Measurements from ENCODE around the gene HCFC1.

Gene HCFC1

DNA sequence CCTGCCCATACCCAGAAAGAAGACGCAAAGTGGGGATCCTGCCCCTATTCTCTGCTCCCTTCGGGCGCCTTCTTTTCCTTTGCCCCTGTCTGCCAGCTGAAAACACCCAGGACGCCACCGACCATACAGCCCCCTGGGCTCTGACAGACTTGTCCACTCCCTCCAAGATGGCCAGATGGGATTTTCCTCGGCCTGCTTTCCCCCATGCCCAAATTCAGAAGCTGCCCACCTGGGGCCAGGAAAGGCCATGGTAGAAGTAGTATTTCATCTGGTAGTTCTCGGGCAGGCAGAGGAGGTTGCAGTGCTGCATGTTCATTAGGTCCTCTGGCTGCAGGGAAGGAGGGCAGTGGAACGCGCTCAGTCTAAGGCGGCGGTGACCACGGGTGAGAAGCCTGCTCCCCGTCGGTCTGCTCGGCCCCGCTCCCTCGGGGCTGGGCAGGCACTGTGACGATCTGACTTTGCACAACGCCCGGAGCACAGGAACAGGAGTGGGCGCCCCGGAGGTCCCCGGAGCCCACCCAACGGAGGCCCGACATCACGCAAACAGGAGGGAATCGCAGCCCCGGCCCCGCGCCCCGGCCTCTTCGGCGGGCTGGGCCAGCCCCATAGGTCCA lies 37.4 kb downstream of the HCFC1 start:
- DNase-seq (ENCODE audit: low read depth, low spot score) = no peak
- ChIA-PET CTCF (interaction anchor here (0.8 to 3.4 kb wide), 4 partner anchors 11 to 174 kb away, joined by 3 to 24 read pairs (median 4); no protein-coding TSS in a partner anchor), POLR2A (interaction anchor here (0.8 to 2.1 kb wide), 3 partner anchors 9 to 140 kb away, joined by 3 to 8 read pairs (median 3); partner anchors contain the start of genes IDH3G and SSR4)
- TF ChIP-seq, protein P1, sequence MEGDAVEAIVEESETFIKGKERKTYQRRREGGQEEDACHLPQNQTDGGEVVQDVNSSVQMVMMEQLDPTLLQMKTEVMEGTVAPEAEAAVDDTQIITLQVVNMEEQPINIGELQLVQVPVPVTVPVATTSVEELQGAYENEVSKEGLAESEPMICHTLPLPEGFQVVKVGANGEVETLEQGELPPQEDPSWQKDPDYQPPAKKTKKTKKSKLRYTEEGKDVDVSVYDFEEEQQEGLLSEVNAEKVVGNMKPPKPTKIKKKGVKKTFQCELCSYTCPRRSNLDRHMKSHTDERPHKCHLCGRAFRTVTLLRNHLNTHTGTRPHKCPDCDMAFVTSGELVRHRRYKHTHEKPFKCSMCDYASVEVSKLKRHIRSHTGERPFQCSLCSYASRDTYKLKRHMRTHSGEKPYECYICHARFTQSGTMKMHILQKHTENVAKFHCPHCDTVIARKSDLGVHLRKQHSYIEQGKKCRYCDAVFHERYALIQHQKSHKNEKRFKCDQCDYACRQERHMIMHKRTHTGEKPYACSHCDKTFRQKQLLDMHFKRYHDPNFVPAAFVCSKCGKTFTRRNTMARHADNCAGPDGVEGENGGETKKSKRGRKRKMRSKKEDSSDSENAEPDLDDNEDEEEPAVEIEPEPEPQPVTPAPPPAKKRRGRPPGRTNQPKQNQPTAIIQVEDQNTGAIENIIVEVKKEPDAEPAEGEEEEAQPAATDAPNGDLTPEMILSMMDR (IDR thresholded peaks at IDR 0.05; ENCODE audit: insufficient read depth, low read length, missing control alignments) = no peak
- peak overlapping the region; percentile 68 for H3K4me3 ChIP-seq (ENCODE audit: low read depth, low read length)

DNA sequence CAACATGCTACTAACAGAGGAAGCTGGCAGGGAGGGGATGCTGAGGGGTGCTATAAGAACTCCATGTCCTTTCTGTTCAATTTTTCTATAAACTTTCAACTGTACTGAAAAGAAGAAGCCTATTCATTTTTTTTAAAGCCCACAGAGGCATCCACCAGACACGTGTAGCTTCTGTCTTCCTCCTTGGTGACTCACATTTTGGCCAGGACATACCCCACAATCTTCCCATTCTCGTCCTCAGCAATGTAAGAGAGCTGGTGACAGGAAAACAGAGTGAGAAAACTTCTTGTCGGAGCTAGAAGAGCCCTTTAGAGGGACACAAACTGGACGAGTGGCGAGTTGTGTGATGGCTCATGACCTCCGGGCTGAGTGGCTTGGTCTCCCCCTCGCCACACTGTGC lies 37.9 kb downstream of the HCFC1 start:
- TF ChIP-seq, protein P1 (IDR thresholded peaks at IDR 0.05; ENCODE audit: insufficient read depth, low read length, missing control alignments) = no peak
- ChIA-PET CTCF (interaction anchor here (0.8 to 3.4 kb wide), 3 partner anchors 11 to 173 kb away, joined by 3 to 24 read pairs (median 4); no protein-coding TSS in a partner anchor), POLR2A (interaction anchor here (0.8 to 2.1 kb wide), 3 partner anchors 8 to 139 kb away, joined by 3 to 8 read pairs (median 3); partner anchors contain the start of genes IDH3G and SSR4)
- DNase-seq (ENCODE audit: low read depth, low spot score) = no peak
- H3K4me3 ChIP-seq (ENCODE audit: low read depth, low read length) = peak overlapping the region; percentile 68

DNA sequence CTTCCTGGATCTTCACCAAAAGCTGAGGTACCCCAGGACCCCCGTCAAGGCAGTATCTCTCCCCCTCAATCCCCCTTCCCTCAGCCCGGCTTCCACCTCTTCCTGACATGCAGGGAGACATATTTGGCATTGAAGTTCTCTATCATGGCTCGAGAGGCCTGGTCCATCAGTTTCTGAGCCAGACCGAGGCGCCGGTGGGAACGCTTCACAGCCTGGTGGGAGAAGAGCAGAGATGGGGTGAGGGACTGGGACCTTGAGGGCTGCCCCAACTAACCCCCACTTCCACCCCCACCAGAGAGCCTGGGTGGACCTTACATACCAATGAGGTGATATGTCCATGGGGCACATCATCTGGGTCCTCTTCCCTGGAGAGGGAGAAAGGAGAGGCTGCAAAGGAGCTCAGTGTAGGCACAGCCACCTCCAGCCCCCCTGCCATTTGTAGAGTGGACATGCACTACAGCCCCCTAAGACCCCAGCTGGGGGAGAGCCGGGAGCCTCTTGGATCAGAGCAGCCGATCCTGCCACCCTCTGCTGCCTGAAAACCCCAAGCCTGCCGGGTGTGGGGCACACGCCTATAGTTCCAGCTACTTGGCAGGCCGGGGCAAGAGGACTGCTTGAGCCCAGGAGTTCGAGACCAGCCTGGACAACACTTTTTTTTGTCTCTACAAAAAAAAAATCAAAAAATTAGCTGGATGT lies 39.2 kb downstream of the HCFC1 start:
- no peak overlapping the region for H3K4me3 ChIP-seq (ENCODE audit: low read depth, low read length)
- no peak for DNase-seq (ENCODE audit: low read depth, low spot score)
- CTCF ChIA-PET = interaction anchor here (0.6 to 3.4 kb wide), 3 partner anchors 14 to 448 kb away, joined by 3 to 24 read pairs (median 6); partner anchors contain the start of gene PLXNB3
- POLR2A ChIA-PET = no interaction called here
- TF ChIP-seq, protein P1 (IDR thresholded peaks at IDR 0.05; ENCODE audit: insufficient read depth, low read length, missing control alignments) = no peak

DNA sequence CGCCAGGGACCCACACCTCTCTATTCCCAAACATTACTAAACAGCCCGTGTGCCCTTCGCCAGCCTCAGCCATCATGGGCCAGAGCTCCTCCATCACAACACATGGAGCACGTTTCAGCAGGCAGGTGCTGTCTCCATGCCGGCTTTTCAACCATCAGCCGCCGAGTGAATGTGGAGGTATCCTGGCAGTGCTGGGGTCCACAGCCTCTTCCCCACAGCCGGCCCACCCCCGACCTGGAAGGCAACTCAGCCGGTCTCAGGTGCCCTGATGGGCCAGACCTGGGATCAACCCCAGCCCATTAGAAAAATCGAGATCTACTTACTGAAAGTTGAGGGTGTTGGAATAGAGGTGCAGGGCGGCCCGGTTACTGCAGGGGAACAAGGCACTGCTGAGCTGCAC lies 39.9 kb downstream of the HCFC1 start:
- ChIA-PET POLR2A (no interaction called here), CTCF (interaction anchor here (1.0 to 1.5 kb wide), 2 partner anchors 22 to 168 kb away, joined by 3 to 6 read pairs; partner anchors contain the start of gene PLXNB3)
- DNase-seq (ENCODE audit: low read depth, low spot score) = no peak
- no peak overlapping the region for H3K4me3 ChIP-seq (ENCODE audit: low read depth, low read length)
- TF ChIP-seq, protein P1 (IDR thresholded peaks at IDR 0.05; ENCODE audit: insufficient read depth, low read length, missing control alignments) = no peak

DNA sequence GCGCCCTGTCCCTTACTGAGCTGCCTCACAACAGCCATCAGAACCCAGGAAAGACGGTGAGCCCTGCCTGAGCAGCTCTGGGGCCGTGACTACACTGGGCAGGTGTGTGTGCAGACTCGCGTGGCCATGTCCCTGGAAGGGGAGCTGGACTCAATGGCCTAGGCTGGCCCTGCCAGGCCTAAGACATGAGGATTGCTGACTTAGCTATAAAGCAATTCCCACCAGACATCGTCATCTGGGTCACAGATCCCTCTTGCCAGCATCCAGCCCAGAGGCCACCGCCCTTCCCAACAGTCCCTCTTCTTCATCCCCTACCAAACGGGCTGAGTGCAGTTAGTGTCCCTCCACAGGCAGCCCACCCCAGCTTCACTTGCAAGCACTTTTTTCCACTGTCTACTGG lies 40.5 kb downstream of the HCFC1 start:
- DNase-seq (ENCODE audit: low read depth, low spot score) = no peak
- H3K4me3 ChIP-seq (ENCODE audit: low read depth, low read length) = no peak overlapping the region
- ChIA-PET POLR2A (no interaction called here), CTCF (interaction anchor here (1.0 kb wide), 1 partner anchor 23 kb away, joined by 3 read pairs; no protein-coding TSS in a partner anchor)
- TF ChIP-seq, protein P1 (IDR thresholded peaks at IDR 0.05; ENCODE audit: insufficient read depth, low read length, missing control alignments) = no peak
